HepG2 (cell line): Measurements from ENCODE around the gene MCF2L. TPM values are rescaled to one million over a fixed set of nuclear protein-coding genes. Genes with fewer than 3 reads are reported as not detected.

Experiments used
- ATAC-seq: fragments of 200-7000 bp; cut with Tn5 transposase; 3 replicates; pipeline ENCODE4 v1.9.1; 2020; ENCODE audit warnings: mild to moderate bottlenecking, moderate library complexity
- BruUV-seq: library from RNA; stranded (reverse); fragments of 400-500 nt; replicated peaks from 2 replicates; lab custom pipeline; 2021; lab: Mats Ljungman, UMichigan
- CTCF ChIA-PET: fragments of 300-600 bp; formaldehyde crosslinking; extraction: SDS; loops from one replicate; lab custom pipeline; 2021; ENCODE audit warnings: low total read pairs, inconsistent platforms, low intra/inter-chr PET ratio; lab: Yijun Ruan, JAX
- POLR2A ChIA-PET: fragments of 350-600 bp; sonication (Branson Sonifier 250); formaldehyde crosslinking; loops from one replicate; lab custom pipeline; 2020; ENCODE audit warnings: antibody characterized with exemption, inconsistent platforms; lab: Yijun Ruan, JAX
- DNase-seq: peaks from one replicate; pipeline ENCODE4 v3.0.0-alpha.2; 2015; ENCODE audit warnings: low spot score
- FAIRE-seq: peaks from 3 replicates; lab custom pipeline; 2011; peaks lifted over from hg19 to GRCh38; lab: Jason Lieb, UNC
- H2AFZ ChIP-seq: one replicate; pipeline ENCODE4 v1.6.1; 2011; ENCODE audit warnings: low read length, inconsistent platforms
- H3K27ac ChIP-seq: fragments of 300-600 bp; 3 replicates; pipeline ENCODE4 v1.8.0; 2011; ENCODE audit warnings: mixed run types, mild to moderate bottlenecking, mixed read lengths, low read length, inconsistent platforms; ENCODE audit not compliant: insufficient read depth; ENCODE audit errors: extremely low read length
- H3K27me3 ChIP-seq, 2 experiments: fragments of 200-600 bp in 1 of 2; 2 replicates in 1 of 2; 3 replicates in 1 of 2; pipeline versions ENCODE4 v1.6.0 to v1.8.0; 2011; ENCODE audit warnings: low read length in 2 of 2, mild to moderate bottlenecking in 2 of 2, moderate library complexity in 2 of 2, inconsistent platforms in 1 of 2; ENCODE audit not compliant: insufficient read depth in 2 of 2, control insufficient read depth in 1 of 2
- H3K36me3 ChIP-seq, 2 experiments: fragments of 200-600 bp in 1 of 2; replicated peaks in 1 of 2; 2 replicates in 1 of 2; 3 replicates in 1 of 2; pipeline versions ENCODE4 v1.5.1 to v1.8.0; 2011; ENCODE audit warnings: low read length in 2 of 2, inconsistent platforms in 1 of 2; ENCODE audit not compliant: insufficient read depth in 2 of 2, control insufficient read depth in 1 of 2
- H3K4me1 ChIP-seq: 2 replicates; pipeline ENCODE4 v1.5.1; 2012; ENCODE audit warnings: low read length, inconsistent platforms; ENCODE audit not compliant: insufficient read depth
- H3K4me2 ChIP-seq: 2 replicates; pipeline ENCODE4 v1.6.0; 2011; ENCODE audit warnings: low read depth, low read length, inconsistent platforms
- H3K4me3 ChIP-seq, 3 experiments: fragments of 200-600 bp in 1 of 3; sonication (generic), shearing (Covaris generic) in 1 of 3; replicated peaks in 1 of 3; 2 replicates each; pipeline ENCODE4 v1.5.1; 2011 to 2016; ENCODE audit warnings: low read length in 3 of 3, inconsistent platforms in 2 of 3, low read depth in 2 of 3, mild to moderate bottlenecking in 2 of 3, control low read depth in 1 of 3, mixed read lengths in 1 of 3; ENCODE audit not compliant: insufficient read depth in 1 of 3
- H3K79me2 ChIP-seq: one replicate; pipeline ENCODE4 v1.6.1; 2011; ENCODE audit warnings: low read length, inconsistent platforms; ENCODE audit not compliant: insufficient read depth
- H3K9ac ChIP-seq: 2 replicates; pipeline ENCODE4 v1.6.0; 2011; ENCODE audit warnings: mild to moderate bottlenecking, low read depth, low read length, inconsistent platforms; ENCODE audit not compliant: insufficient read depth
- H3K9me3 ChIP-seq: 2 replicates; pipeline ENCODE4 v1.5.1; 2012; ENCODE audit warnings: mild to moderate bottlenecking, low read length
- H4K20me1 ChIP-seq: 2 replicates; pipeline ENCODE4 v1.6.0; 2011; ENCODE audit warnings: inconsistent platforms, mild to moderate bottlenecking, low read length, moderate library complexity; ENCODE audit not compliant: insufficient read depth
- AGO2 ChIP-seq: fragments of 200-400 bp; formaldehyde crosslinking; optimal IDR thresholded peaks from 2 replicates; pipeline ENCODE3; 2017; ENCODE audit warnings: mild to moderate bottlenecking, low read depth, low read length, moderate library complexity
- CHD2 ChIP-seq: IDR thresholded peaks from 2 replicates; pipeline ENCODE4 v1.6.1; 2011; ENCODE audit warnings: low read depth, low read length, improper control_type of control experiment
- GFI1 ChIP-seq: sonication (generic); formaldehyde crosslinking; IDR thresholded peaks from 2 replicates; pipeline ENCODE4 v1.5.0; 2020; ENCODE audit warnings: missing genetic modification reagents, mild to moderate bottlenecking, borderline replicate concordance
- LCORL ChIP-seq, 2 experiments: fragments of 450-650 bp in 1 of 2; sonication (generic) in 1 of 2; formaldehyde crosslinking in 1 of 2; IDR thresholded peaks; 2 replicates each; pipeline versions ENCODE4 v1.5.0 to v1.6.1; 2017 to 2020; ENCODE audit warnings: antibody characterized with exemption in 1 of 2, missing genetic modification reagents in 1 of 2
- MAFG ChIP-seq: sonication (generic); formaldehyde crosslinking; IDR thresholded peaks from 2 replicates; pipeline ENCODE4 v1.5.1; 2020; ENCODE audit warnings: mild to moderate bottlenecking, missing genetic modification reagents
- MAZ ChIP-seq, 2 experiments: sonication (generic) in 1 of 2; formaldehyde crosslinking in 1 of 2; IDR thresholded peaks; 2 replicates each; pipeline versions ENCODE4 v1.5.0 to v1.6.1; 2012 to 2020; ENCODE audit warnings: low read depth in 2 of 2, mild to moderate bottlenecking in 2 of 2, borderline replicate concordance in 1 of 2, improper control_type of control experiment in 1 of 2, low read length in 1 of 2, missing genetic modification reagents in 1 of 2, moderate library complexity in 1 of 2
- MBD4 ChIP-seq: IDR thresholded peaks from 2 replicates; pipeline ENCODE4 v1.6.1; 2012; ENCODE audit warnings: low read length, inconsistent platforms, borderline replicate concordance
- PHF8 ChIP-seq: sonication (generic); formaldehyde crosslinking; IDR thresholded peaks from 2 replicates; pipeline ENCODE4 v1.5.0; 2020; ENCODE audit warnings: missing genetic modification reagents
- POLR2AphosphoS2 ChIP-seq: IDR thresholded peaks from 2 replicates; pipeline ENCODE4 v1.6.1; 2011; ENCODE audit warnings: low read depth, low read length, improper control_type of control experiment
- RBM39 ChIP-seq: fragments of 200-400 bp; formaldehyde crosslinking; IDR thresholded peaks from one replicate; pipeline ENCODE4 v1.6.1; 2018; ENCODE audit warnings: antibody characterized with exemption, mild to moderate bottlenecking, low read depth, low read length; ENCODE audit not compliant: poor library complexity, severe bottlenecking
- TAF1 ChIP-seq: sonication (generic); formaldehyde crosslinking; IDR thresholded peaks from 2 replicates; pipeline ENCODE4 v1.4.0; 2020; ENCODE audit warnings: missing genetic modification reagents
- ZNF678 ChIP-seq: sonication (generic); formaldehyde crosslinking; IDR thresholded peaks from 2 replicates; pipeline ENCODE4 v1.4.0; 2020; ENCODE audit warnings: mild to moderate bottlenecking, missing genetic modification reagents
- WGBS: methylation state at CpG from one replicate; pipeline ENCODE4 v1.1.6; 2017; ENCODE audit warnings: low lambda C conversion rate; 5-methylcytosine and 5-hydroxymethylcytosine counted together
- in situ Hi-C: cut with HindIII; loops from 2 replicates; pipeline ENCODE4 v1.10.0; 2017; ENCODE audit warnings: low pct_unique_long_range_greater_than_20kb; ENCODE audit not compliant: extremely low pct_ligation_motif_present
- intact Hi-C: fragments of 100-400 bp; cut with micrococcal nuclease; formaldehyde crosslinking; loops from one replicate; pipeline ENCODE4 v1.10.0; 2022; ENCODE audit not compliant: unreplicated experiment
- polyA plus RNA-seq, 8 experiments: library from polyadenylated mRNA; depleted of rRNA in 3 of 8; stranded (reverse) in 7 of 8; unstranded in 1 of 8; fragments of >200 nt; fragmentation: Illumina TruSeq in 4 of 8; extraction: Trizol in 4 of 8; gene quantifications; 2 replicates each; pipeline versions ENCODE4 v1.2.1 to v1.2.3, GENCODE V29; 2011 to 2016; ENCODE audit warnings: low read depth in 4 of 8, missing spikeins in 1 of 8, mixed read lengths in 1 of 8; ENCODE audit not compliant: insufficient read depth in 1 of 8
- total RNA-seq, 5 experiments: library from RNA; depleted of rRNA; stranded (reverse); fragments of >200 nt; fragmentation: Illumina TruSeq; extraction: Trizol; gene quantifications; 2 replicates each; pipeline ENCODE4 v1.2.3, GENCODE V29; 2016; ENCODE audit warnings: low read depth in 1 of 5
- TF ChIP-seq, protein P1 (sequence below): sonication (generic); formaldehyde crosslinking; IDR thresholded peaks from 2 replicates; pipeline ENCODE4 v1.5.0; 2020; ENCODE audit warnings: mild to moderate bottlenecking, missing genetic modification reagents, moderate library complexity
- TF ChIP-seq, protein P2 (sequence below): sonication (generic); formaldehyde crosslinking; IDR thresholded peaks from 2 replicates; pipeline ENCODE4 v1.8.1; 2022; ENCODE audit warnings: low read depth, mild to moderate bottlenecking, missing genetic modification reagents
- TF ChIP-seq, protein P3 (sequence below), 2 experiments: sonication (generic) in 1 of 2; formaldehyde crosslinking in 1 of 2; IDR thresholded peaks; 2 replicates each; pipeline versions ENCODE4 v1.5.1 to v1.6.1; 2011 to 2020; ENCODE audit warnings: borderline replicate concordance in 1 of 2, low read depth in 1 of 2, low read length in 1 of 2, mild to moderate bottlenecking in 1 of 2, missing genetic modification reagents in 1 of 2, moderate library complexity in 1 of 2

MCF2L gene
- total and polyA plus RNA-seq, 2 of the 13 experiments (the other 11 are each of a cell fraction or from before 2014, with no cell fraction given), result 19.4 to 28.4 TPM

DNA sequence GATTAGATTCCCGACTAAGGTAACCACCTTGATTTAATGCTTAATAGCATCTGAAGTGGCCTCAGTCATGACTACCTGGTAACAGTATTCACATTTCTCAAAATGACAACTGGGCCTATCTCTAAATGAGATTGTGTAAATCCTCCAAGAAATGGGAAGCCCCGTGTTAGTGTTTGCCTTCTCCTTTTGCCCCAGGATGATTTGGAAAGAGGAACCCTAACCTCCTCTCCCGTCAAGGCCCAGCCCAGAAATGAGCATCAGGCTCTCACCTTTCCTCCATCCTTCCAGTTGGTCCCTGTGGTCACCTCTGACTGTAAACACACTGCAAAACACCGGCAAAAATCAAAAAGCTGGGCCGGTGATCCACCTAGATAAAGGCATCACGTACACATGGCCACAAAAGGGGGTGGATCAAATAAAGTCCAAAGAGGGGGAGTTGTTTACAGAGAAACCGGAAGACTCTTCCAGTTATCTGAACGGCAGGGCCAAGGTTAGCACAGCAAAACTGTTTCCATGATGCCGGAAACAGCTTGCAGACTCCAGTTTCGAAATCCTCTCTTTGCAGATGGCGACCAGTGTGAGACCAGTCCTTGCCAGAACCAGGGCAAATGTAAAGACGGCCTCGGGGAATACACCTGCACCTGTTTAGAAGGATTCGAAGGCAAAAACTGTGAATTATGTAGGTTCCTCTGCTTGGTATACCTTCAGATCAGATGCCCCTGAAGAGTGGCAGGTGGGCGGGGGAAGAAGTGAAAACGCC is 170.0 kb downstream of the MCF2L start:
- FAIRE-seq, result peak; percentile 72
- POLR2A ChIA-PET, result interaction anchor here (1.0 to 2.3 kb wide), 6 partner anchors 11 to 71 kb away, joined by 3 to 32 read pairs (median 6); partner anchors contain the start of genes CUL4A, F10 and F7
- BruUV-seq, result no TSS peak
- in situ Hi-C loops (no loop called here), intact Hi-C loops (loop anchor here (1.0 kb wide), 1 partner anchor 11 kb away; no protein-coding TSS in a partner anchor)
- H3K79me2 ChIP-seq, result no peaks in the 10 kb centered on the region
- H2AFZ ChIP-seq, result no peak overlapping the region
- peaks cover 49% of the 10 kb centered on the region for H3K4me1 ChIP-seq
- CTCF ChIA-PET, result no interaction called here
- ATAC-seq, result peak; percentile 95
- H3K36me3 ChIP-seq, result peaks cover 8 to 27% of the 10 kb centered on the region in 2 experiments; a peak in 4 of 5 replicates
- peak overlapping the region; percentile 60 for H3K4me2 ChIP-seq
- no peaks in the 10 kb centered on the region for H3K9me3 ChIP-seq
- H3K4me3 ChIP-seq, result peak overlapping the region in 2 of 3 experiments; percentile 5 to 29; a peak in 1 of 6 replicates
- no peaks in the 10 kb centered on the region for H4K20me1 ChIP-seq
- no peaks in the 10 kb centered on the region for H3K27me3 ChIP-seq
- peak overlapping the region; percentile 72 for H3K27ac ChIP-seq
- DNase-seq, result peak; percentile 97
- 0 out of 2 replicates have a peak overlapping the region, but pooled peaks have one; percentile 18 for H3K9ac ChIP-seq
- WGBS, result 11% methylated on average over 15 of the region's 16 CpGs
- TF ChIP-seq ZNF678, result no peak
- peak; percentile 54 for TF ChIP-seq PHF8 (CRISPR knock-in tag)
- no peak for TF ChIP-seq MAZ (IDR thresholded peaks at IDR 0.05; ENCODE audit: borderline replicate concordance, low read depth, low read length)
- TF ChIP-seq MAZ (CRISPR knock-in tag; IDR thresholded peaks at IDR 0.05; ENCODE audit: low read depth), result peak; percentile 46
- no peak for TF ChIP-seq CHD2
- TF ChIP-seq RBM39, result no peak
- TF ChIP-seq, protein P1, sequence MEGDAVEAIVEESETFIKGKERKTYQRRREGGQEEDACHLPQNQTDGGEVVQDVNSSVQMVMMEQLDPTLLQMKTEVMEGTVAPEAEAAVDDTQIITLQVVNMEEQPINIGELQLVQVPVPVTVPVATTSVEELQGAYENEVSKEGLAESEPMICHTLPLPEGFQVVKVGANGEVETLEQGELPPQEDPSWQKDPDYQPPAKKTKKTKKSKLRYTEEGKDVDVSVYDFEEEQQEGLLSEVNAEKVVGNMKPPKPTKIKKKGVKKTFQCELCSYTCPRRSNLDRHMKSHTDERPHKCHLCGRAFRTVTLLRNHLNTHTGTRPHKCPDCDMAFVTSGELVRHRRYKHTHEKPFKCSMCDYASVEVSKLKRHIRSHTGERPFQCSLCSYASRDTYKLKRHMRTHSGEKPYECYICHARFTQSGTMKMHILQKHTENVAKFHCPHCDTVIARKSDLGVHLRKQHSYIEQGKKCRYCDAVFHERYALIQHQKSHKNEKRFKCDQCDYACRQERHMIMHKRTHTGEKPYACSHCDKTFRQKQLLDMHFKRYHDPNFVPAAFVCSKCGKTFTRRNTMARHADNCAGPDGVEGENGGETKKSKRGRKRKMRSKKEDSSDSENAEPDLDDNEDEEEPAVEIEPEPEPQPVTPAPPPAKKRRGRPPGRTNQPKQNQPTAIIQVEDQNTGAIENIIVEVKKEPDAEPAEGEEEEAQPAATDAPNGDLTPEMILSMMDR (CRISPR knock-in tag), result peak; percentile 18; the same call in 1 of the 2 replicates
- no peak for TF ChIP-seq AGO2
- peak; percentile 90 for TF ChIP-seq MBD4
- TF ChIP-seq GFI1, result peak; percentile 93
- TF ChIP-seq, protein P2, sequence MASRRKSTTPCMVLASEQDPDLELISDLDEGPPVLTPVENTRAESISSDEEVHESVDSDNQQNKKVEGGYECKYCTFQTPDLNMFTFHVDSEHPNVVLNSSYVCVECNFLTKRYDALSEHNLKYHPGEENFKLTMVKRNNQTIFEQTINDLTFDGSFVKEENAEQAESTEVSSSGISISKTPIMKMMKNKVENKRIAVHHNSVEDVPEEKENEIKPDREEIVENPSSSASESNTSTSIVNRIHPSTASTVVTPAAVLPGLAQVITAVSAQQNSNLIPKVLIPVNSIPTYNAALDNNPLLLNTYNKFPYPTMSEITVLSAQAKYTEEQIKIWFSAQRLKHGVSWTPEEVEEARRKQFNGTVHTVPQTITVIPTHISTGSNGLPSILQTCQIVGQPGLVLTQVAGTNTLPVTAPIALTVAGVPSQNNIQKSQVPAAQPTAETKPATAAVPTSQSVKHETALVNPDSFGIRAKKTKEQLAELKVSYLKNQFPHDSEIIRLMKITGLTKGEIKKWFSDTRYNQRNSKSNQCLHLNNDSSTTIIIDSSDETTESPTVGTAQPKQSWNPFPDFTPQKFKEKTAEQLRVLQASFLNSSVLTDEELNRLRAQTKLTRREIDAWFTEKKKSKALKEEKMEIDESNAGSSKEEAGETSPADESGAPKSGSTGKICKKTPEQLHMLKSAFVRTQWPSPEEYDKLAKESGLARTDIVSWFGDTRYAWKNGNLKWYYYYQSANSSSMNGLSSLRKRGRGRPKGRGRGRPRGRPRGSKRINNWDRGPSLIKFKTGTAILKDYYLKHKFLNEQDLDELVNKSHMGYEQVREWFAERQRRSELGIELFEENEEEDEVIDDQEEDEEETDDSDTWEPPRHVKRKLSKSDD (CRISPR knock-in tag), result peak; percentile 70; the same call in 1 of the 2 replicates
- no peak for TF ChIP-seq MAFG
- TF ChIP-seq, protein P3, sequence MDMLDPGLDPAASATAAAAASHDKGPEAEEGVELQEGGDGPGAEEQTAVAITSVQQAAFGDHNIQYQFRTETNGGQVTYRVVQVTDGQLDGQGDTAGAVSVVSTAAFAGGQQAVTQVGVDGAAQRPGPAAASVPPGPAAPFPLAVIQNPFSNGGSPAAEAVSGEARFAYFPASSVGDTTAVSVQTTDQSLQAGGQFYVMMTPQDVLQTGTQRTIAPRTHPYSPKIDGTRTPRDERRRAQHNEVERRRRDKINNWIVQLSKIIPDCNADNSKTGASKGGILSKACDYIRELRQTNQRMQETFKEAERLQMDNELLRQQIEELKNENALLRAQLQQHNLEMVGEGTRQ (IDR thresholded peaks at IDR 0.05; ENCODE audit: low read depth, low read length), result no peak
- TF ChIP-seq, protein P3 (CRISPR knock-in tag; IDR thresholded peaks at IDR 0.05; ENCODE audit: borderline replicate concordance), result peak; percentile 22; the same call in 1 of the 2 replicates
- TF ChIP-seq LCORL (IDR thresholded peaks at IDR 0.05), result no peak
- peak; percentile 91 for TF ChIP-seq LCORL (CRISPR knock-in tag; IDR thresholded peaks at IDR 0.05)
- TF ChIP-seq TAF1 (CRISPR knock-in tag), result no peak
- no peak for TF ChIP-seq POLR2AphosphoS2
